Stimulated activated CD4-positive, alpha-beta T cell treated with anti-CD3 and anti-CD28 coated beads, Interleukin-4, amount 100 ng/mL, for 24 hours (primary cell): ENCODE measurements around the gene ZNF785.
"Not testable (repeated sequence)": the region's sequence is repeated elsewhere in the genome, so short reads cannot be mapped to it uniquely, and the experiment has no call there.

ENCODE experiments used
- DNase-seq: peaks from one replicate; pipeline ENCODE4 v3.0.0-alpha.2; 2020

Gene ZNF785

DNA sequence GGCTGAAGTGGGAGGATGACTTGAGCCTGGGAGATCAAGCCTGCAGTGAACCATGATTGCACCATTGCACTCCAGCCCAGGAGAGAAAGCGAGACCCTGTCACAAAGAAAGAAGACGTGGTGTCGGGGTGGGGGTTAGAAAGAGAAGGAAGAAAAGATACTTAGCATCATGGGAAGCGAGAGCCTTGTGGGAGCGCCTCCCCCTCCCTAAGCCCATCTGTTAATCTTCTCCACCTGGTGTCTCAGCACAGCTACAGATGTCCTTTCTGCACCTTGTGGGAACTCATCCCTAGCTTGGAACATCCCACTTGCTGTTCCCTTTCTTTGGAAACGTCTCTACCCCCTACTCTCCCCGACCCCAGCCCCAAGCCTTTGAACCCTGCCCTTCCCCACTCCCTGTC, 20.0 kb downstream of the ZNF785 start:
- no peak for DNase-seq

DNA sequence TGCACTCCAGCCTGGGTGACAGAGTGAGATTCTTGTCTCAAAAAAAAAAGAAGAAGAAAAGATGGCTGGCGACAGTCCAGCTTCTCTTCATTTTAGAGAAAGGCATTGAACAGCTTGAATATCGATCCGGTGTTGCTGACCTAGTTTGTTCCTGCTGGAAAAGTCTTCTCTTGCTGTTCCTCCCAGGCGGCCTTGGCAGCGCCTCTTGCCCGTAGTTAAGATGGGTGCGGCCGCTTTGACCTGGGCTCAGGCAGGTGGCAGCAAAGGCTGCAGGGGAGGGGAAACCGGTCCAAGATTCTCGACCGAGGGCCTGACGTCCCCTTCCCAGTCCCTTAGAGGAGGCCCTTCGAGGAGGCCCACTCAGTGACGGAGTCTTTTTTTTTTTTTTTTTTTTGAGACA, 23.5 kb downstream of the ZNF785 start:
- no peak for DNase-seq

DNA sequence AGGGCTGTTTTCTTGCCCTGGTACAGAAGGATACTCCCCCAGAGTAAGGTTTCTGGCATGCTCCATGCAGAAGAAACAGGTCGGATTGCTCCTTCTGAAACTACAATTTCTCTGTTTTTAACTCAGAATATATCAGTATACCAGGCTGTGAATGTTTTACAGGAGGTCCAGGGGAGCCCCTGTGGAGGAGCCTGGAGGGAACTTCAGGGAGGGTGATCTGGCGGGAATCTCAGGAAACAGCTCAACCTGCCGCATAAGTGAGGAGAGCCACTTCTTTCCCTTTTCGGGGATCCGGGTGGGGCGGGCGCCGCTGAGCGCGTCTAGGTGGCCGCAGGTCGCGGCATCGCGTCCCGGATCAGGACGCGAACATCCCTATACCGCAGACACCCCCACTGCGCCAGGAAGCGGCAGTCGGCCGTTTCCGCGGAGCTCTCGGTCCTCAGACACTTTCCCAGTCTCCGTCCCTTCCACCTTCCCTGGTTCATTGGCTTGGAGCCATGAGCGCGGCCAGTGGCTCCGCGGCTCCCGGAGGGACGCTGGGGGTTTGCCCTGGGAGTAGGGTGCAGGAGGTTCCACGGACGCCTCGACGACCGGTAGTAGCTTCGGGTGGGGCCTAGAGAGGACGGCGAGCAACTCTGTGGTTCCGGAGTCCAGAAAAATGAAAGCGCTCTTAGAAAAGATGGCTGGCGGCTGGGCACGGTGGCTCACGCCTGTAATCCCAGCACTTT, 24.2 kb downstream of the ZNF785 start:
- peak; percentile 15 for DNase-seq

DNA sequence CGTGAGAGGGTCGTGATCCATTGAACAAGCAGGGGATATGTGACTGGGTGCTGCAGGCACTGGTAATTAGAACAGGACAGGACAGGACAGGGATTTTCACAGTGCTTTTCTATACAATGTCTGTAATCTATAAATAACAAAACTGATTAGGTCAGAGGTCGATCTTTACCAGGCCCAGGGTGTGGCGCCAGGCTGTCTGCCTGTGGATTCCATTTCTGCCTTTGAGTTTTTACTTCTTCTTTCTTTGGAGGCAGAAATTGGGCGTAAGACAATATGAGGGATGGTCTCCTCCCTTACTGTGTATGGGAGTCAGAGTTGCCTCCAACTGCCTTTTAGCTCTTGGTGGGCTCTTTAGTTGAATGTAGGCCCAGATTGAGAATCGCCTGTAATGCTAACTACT, 25.8 kb downstream of the ZNF785 start:
- DNase-seq, result no peak

DNA sequence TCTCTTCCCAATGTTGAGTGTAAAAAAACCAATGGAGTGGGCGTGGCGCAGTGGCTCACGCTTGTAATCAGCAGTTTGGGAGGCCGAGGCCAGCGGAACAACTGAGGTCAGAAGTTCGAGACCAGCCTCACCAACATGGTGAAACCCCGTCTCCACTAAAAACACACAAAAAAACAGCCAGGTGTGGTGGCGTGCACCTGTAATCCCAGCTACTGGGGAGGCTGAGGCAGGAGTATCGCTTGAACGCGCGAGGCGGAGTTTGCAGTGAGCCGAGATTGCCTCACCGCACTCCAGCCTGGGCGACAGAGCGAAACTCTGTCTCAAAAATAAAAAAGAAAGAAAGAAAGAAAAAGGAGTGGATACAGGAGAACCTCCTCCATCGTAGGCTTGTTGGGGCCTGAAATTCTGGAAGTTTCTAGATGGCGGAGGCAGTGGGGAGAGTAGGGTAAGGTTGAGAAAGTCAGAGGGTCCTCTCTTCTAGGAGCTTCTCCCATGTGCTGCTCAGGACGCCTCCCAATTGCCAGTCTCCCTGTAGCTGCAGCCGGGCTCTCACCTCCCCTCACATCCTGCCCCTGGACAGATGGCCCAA, 26.6 kb downstream of the ZNF785 start:
- DNase-seq, result no peak

DNA sequence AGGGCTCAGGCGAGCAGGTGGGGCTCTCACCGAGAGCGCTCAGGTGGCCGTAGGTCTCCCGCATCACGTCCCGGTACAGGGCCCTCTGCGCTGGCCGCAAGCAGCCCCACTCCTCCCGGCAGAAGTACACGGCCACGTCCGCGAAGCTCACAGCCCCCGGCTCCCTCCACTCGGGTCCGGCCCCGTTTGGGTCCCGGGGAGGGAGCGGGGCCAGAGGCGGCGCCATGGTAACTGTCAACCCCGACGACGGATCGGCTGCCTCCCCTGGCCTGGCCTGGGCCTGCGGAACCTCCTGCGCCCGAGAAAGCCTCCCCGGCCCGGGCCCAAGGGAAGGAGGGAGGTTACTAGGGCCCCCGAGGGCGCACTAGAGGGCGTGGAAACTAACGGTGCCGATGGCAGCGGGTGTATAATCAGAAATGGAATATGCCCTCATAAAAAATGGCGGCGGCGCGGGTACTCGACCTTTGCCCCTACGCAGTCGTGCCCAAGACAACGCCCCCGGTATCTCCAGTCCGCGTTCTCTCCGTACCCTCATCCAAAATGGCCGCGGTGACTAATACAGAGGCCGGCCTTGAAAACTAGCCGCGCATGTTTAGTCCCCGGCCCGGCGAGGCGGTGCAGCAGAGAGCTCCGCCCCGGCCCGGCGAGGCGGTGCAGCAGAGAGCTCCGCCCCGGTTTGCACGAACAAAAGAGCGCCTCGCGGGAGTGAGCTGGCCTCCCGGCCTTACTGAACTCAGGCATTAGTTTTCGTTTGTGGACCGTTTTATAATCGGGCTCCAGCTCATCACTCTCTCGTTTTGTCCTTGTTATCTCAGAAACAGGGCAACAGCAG, 27.3 kb downstream of the ZNF785 start, which contains the start of gene ZNF764:
ZNF764 (minus strand) TSS at position 418 of the 832 bp plus-strand sequence; CDS start at position 226, 192 bp downstream.
- DNase-seq, result peak; percentile 98

DNA sequence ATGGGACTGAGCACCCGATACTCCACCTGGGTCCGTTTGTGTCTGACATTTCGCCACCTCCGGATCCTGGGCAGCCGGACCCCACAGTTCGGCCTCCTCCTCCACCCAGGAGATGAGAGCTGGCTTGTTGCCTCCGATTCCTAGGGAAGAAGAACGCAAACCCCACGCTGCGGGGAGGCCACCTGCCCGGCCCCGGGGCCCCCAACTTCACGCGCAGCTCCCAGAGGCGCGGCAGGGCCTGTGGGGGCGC, 27.9 kb downstream of the ZNF785 start:
- DNase-seq, result no peak

DNA sequence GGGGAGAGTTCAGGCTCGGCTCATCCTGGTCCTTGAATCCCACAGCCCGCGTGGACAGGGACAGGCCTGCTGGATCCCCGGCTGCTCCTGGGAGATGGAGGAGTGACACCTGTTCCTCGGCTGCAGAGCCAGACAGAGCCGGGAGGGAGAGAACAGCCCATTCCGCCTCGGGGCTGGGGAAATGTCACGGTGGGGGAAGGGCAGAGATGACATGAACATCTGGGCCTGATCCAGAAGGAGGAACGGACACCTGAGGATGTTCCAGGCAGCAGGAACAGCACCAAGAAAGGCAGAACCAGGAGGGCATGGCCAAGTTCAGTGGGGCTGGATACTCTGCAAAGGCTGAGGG, 29.4 kb downstream of the ZNF785 start:
- no peak for DNase-seq

DNA sequence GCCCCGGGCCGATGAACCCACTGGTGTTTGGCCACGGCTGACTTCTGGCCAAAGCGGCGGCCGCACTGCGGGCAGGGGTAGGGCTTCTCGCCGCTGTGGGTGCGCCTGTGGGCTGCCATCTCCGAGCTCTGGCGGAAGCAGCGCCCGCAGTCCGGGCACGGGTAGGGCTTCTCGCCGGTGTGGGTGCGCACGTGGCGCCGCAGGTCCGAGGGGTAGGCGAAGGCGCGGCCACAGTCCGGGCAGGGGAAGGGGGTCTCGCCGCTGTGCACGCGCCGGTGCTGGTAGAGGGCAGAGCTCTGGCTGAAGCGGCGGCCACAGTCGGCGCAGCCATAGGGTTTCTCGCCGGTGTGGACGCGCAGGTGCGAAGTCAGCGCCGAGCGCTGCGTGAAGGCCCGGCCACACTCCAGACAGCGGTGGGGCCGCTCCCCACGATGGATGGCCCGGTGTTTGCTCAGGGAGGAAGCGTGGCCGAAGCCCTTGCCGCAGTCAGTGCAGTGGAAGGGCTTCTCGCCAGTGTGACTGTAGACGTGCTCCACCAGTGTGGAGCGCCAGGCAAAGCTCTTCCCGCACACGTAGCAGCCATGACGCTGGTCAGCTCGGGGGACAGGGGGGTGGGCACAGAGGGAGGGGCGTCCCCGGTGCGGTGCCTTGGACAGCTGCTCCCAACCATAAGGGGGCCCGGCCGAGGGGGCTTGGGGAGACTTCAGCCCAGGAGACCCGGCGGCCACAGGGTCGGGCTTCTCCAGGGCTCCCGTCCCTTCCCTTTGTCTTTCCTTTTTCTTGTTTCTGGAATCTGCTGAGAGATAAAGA, 30.0 kb downstream of the ZNF785 start:
- DNase-seq, result no peak

DNA sequence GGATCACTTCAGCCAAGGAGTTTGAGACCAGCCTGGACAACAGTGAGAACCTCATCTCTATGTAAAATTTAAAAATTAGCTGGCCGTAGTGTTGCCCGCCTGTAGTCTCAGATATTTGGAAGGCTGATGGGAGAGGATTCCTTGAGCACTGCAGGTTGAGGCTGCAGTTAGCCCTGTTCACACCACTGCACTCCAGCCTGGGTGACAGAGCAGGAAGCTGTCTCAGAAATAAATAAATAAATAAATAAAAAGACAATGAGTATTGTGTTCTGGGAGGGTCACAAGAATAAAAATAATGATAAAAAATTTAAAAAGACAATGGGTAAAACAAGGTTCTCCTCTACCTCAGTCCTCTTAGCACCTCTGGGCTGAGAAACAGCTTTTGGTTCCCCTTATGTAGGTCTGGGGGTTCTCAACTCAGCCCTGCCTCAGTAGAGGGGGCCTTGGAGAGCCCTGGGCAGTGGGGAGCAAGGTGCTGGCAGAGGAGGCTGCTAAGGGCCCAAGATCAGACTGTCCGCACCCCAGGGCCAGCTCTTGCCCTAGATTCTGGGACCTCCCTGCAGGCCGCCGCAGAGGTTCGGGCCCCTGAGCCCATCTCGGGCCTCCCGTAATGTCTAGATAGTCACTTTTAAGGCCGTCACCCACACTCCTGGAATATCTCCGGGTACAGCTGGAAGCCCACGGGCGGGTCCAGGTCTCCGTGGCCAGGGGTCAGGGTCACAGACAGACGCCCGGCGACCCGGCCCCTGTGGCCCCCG, 30.8 kb downstream of the ZNF785 start:
- DNase-seq, result no peak

DNA sequence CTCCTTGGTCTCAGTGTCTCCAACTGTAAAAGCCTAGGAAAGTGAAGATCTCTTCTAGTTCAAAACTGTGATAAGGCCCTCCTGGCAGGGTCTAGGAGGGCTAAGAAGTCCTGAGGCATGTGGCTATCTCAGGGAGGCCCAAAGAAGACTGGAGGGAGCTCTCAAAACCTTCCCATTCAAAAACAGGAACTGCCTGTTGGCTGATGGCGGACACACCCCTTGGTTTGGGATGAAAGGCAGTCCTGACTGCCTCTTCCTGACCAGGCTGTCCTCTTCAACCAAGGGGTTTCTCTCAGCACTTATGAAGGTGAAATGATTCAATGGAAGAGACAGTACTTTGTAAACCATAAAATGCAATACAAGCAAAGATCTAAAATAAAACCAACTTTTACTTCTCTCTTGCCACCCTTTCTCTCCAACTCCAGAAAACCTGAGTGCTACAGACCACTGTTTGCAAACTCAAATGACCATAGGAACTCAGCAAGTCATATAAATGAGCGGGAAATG, 32.1 kb downstream of the ZNF785 start:
- no peak for DNase-seq

DNA sequence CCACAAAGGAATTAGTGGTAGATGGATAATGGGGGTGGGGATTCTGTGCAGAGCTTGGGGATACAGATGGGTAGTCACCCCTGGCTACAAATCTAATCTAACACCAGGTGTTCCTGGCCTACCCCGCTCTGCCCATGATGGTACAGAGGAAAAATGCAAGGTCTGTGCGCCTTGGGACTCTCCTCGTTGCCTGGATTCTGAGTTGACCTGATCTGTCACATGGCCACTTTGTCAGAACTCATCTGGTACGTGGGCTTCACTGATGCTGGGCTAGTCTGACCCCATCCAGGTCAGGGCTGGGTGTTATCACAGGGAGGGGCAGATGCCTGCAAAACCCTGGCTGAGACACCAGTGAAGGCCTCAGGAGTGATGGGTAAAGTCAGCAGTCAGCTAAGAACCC, 32.5 kb downstream of the ZNF785 start:
- no peak for DNase-seq

DNA sequence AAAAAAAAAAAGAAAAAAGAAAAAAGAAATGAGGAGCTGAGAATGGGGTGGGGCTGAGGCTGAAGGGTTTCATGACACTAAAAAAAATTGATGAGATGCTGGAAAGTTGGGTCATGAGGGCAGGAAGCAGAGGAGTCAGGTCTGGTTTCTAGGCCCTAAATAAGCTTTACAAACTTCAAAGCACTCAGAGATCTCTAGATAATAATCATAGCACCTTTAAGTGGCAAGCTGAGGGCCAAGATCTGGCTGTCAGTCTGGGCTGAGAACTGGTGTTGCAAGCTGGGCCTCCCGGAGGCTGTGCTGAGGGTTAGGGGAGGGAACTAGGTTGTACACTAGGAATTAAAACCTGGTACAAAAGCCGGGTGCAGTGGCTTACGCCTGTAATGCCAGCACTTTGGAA, 33.7 kb downstream of the ZNF785 start:
- DNase-seq, result peak; percentile 68

DNA sequence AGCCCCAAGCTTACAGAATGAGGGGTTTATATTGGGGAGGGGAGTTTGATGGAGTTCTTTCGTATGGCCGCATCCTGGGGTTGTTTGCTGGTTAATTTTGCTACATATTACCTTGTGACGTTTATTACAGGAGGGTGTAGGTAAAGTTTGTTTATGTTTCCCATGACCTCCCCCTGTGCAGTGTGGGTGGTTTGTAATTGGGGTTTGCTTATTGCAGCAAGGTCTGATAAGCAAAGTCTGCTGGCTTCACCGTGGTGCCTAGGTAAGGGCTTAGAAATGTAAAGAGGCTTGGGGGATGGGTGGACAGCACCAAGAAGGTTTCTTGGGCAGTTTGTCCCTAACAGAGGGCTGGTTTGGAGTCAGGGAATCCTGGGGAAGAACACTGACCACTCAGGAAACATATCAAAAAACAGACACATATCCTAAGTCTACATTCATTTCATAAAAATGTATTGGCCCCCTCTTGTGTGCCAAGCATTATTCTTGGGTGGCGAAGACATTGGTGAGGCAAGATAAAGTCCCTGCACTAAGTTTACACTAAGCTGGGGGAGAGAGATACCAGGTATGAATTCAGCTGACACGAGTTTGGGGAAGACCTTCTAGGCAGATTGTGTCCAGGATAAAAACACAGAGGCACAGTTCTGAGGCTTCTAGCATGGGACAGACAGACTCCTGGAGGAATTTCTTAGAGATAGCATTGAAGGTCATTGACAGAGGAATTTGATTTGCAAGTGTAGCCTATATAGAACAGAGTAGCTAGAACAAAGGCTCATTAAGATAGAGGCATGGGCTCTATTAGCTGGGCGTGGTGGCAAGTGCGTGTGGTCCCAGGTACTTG, 36.9 kb downstream of the ZNF785 start:
- DNase-seq, result no peak

DNA sequence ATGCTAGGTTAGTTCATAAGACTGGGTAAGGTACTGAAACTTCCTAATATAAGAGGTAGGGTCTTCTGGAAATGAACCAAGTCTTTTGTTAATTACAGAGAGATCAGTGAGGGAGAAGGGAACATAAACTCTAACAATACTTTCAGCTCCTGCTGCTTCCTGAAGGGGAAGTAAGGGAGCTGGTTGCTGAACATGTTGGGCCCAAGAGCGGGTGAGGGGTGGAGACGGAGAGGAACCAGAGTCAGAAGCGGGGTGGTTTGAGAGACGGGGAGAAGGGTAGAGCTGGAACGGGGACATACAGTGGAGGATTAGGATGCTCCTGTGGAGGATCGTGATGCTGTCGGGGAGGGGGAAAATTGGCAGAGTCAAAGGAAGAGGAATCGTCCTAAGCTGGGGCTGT, 39.4 kb downstream of the ZNF785 start:
- no peak for DNase-seq

DNA sequence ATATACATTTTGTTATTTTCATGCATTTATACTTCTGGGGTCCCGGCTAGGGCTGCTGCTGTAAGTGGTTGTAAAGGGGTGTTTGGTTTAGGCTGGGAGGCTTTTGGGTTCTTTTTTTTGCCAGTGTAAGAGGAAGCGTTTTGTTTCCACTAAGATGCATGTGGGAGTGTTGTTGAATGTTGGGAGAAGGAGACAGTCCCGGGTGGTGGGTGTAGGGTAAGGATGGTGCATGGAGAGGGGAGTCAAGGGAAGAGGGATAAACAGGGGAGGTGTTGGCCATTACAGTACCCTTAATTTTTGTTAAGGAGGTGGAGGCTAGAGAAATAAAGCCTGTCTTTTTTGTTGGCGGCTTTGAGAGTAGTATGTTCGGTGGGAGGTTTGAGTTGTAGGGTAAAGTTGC, 42.4 kb downstream of the ZNF785 start:
- DNase-seq, result no peak

DNA sequence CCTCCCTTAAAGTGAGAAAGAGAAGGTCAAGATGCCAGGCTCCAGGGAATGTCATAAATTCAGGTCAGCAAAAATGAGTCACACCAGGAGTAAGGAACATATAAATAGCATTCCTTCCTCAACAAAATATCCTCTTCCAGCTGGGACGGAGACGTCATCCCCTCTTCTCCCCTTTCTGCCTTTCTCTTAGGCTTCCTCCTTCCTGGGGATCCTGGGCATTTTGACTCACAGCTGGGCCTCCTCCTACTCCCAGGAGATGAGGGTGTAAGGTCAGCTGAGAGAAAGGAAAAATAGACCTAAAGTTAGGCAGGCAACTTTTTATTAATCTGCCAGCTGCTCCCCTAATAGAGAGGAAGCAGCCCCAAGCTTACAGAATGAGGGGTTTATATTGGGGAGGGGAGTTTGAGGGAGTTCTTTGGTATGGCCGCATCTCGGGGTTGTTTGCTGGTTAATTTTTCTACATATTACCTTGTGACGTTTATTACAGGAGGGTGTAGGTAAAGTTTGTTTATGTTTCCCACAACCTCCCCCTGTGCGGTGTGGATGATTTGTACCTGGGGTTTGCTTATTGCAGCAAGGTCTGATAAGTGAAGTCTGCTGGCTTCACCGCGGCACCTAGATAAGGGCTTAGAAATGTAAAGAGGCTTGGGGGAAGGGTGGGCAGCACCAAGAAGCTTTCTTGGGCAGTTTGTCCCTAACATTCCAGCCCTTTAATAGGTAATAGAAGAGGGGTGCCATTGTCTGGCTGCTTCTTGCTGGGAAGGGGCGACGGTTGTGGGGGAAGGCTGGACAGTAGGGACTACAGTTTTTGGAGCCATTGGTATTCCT, 43.8 kb downstream of the ZNF785 start:
- no peak for DNase-seq

DNA sequence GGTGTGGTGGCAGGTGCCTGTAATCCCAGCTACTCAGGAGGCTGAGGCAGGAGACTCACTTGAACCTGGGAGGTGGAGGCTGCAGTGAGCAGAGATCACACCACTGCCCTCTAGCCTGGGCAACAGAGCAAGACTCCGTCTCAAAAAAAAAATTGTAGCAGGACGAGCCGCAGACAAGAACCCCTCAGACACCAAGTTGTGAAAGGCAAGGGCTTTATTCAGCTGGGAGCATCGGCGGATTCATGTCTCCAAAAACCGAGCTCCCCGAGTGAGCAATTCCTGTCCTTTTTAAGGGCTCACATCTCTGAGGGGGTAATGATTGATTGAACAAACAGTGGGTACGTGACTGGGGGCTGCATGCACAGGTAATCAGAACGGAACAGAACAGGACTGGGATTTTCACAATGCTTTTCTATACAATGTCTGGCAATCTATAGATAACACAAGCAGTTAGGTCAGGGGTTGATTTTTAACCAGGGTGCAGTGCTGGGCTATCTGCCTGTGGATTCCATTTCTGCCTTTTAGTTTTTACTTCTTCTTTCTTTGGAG, 44.5 kb downstream of the ZNF785 start:
- not testable (repeated sequence) for DNase-seq

DNA sequence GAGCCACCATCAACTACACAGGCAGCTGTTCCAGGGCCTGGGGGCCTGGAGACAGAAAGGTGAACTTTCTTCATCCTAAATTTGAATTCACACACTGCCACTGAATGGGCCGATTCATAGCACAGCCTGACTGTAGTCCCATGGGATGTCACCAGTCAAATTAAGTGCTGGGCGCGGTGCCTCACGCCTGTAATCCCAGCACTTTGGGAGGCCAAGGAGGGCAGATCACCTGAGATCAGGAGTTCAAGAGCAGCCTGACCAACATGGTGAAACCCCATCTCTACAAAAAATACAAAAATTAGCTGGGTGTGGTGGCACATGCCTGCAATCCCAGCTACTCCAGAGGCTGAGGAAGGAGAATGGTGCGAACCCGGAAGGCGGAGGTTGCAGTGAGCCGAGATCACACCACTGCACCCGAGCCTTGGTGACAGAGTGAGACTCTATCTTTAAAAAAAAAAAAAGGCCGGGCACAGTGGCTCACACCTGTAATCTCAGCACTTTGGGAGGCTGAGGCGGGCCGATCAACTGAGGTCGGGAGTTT, 45.4 kb downstream of the ZNF785 start:
- not testable (repeated sequence) for DNase-seq
